ENCODE measurements around the gene TRIM72. TPM values are rescaled to one million over a fixed set of nuclear protein-coding genes. Genes with fewer than 3 reads are reported as not detected.

TRIM72 gene
- total and polyA plus RNA-seq, 7 donors, result under 0.01 to 0.27 (median under 0.01) TPM; not detected in 1

- WGBS, 2 donors, result 75 to 87% methylated on average over 16 of the region's 16 CpGs
- Histone ChIP-seq H3K27ac (no peak overlapping the region), H3K9me3 (no peaks in the 10 kb centered on the region), H3K36me3 (no peaks in the 10 kb centered on the region), H3K27me3 (no peaks in the 10 kb centered on the region), H3K4me1 (no peaks in the 10 kb centered on the region), H3K4me3 (no peak overlapping the region)
- DNase-seq, result no peak
- intact Hi-C loops (cut with DNase I), result no loop called here
- no peak for TF ChIP-seq POLR2AphosphoS5 (IDR thresholded peaks at IDR 0.05)
- no peak for TF ChIP-seq POLR2A (IDR thresholded peaks at IDR 0.05)
- no peak for TF ChIP-seq CTCF (IDR thresholded peaks at IDR 0.05)
- no peak for TF ChIP-seq EP300 (IDR thresholded peaks at IDR 0.05)
Measured at GRCh38 chr16:31271621-31272190, 57.8 kb downstream of the TRIM72 start.

GRCh38 chr16:31273187-31273586 is 59.3 kb downstream of the TRIM72 start:
- Histone ChIP-seq H3K9me3 (no peaks in the 10 kb centered on the region), H3K4me3 (no peak overlapping the region), H3K36me3 (no peaks in the 10 kb centered on the region), H3K27me3 (no peaks in the 10 kb centered on the region), H3K4me1 (no peaks in the 10 kb centered on the region), H3K27ac (no peak overlapping the region)
- no peak for TF ChIP-seq EP300 (IDR thresholded peaks at IDR 0.05)
- no peak for TF ChIP-seq POLR2A (IDR thresholded peaks at IDR 0.05)
- TF ChIP-seq POLR2AphosphoS5 (IDR thresholded peaks at IDR 0.05), result no peak
- WGBS, 2 donors, result 90% methylated on average over 7 of the region's 7 CpGs
- no peak for DNase-seq
- intact Hi-C loops (cut with DNase I), result no loop called here

- Histone ChIP-seq H3K36me3 (no peaks in the 10 kb centered on the region), H3K27ac (no peak overlapping the region), H3K27me3 (no peaks in the 10 kb centered on the region), H3K9me3 (no peaks in the 10 kb centered on the region), H3K4me1 (no peaks in the 10 kb centered on the region), H3K4me3 (no peak overlapping the region)
- TF ChIP-seq POLR2A (IDR thresholded peaks at IDR 0.05) (no peak), CTCF (IDR thresholded peaks at IDR 0.05) (no peak), EP300 (IDR thresholded peaks at IDR 0.05) (no peak), POLR2AphosphoS5 (IDR thresholded peaks at IDR 0.05) (no peak)
- intact Hi-C loops (cut with DNase I), result no loop called here
- WGBS, 2 donors, result 92 to 94% methylated on average over 3 of the region's 3 CpGs
- no peak for DNase-seq
Measured at GRCh38 chr16:31273676-31274075, 59.8 kb downstream of the TRIM72 start.

GRCh38 chr16:31274831-31275816 is 61.2 kb downstream of the TRIM72 start:
- 84 to 91% methylated on average over 15 of the region's 15 CpGs for WGBS, 2 donors

More at GRCh38 chr16:31274831-31275816, 61.2 kb downstream of the TRIM72 start:
- intact Hi-C loops (cut with DNase I), result no loop called here
- Histone ChIP-seq H3K27me3 (no peaks in the 10 kb centered on the region), H3K36me3 (no peaks in the 10 kb centered on the region), H3K9me3 (no peaks in the 10 kb centered on the region), H3K4me1 (no peaks in the 10 kb centered on the region), H3K4me3 (no peak overlapping the region), H3K27ac (no peak overlapping the region)
- no peak for TF ChIP-seq EP300 (IDR thresholded peaks at IDR 0.05)
- TF ChIP-seq POLR2A (IDR thresholded peaks at IDR 0.05), result no peak
- TF ChIP-seq CTCF (IDR thresholded peaks at IDR 0.05), result no peak
- TF ChIP-seq POLR2AphosphoS5 (IDR thresholded peaks at IDR 0.05), result no peak
- DNase-seq, result no peak
